Lung microvascular endothelial cell (primary cell): Measurements from ENCODE around the gene PNLIP. TPM values are rescaled to one million over a fixed set of nuclear protein-coding genes. Genes with fewer than 3 reads are reported as not detected.

Source experiments
- DNase-seq, 2 donors: peaks; one replicate each; pipeline versions ENCODE4 v3.0.0 to v3.0.0-alpha.2; 2010; ENCODE audit warnings: low read depth in 2 of 2
- total RNA-seq: library from RNA; depleted of rRNA; stranded (reverse); fragments of >200 nt; gene quantifications from 2 replicates; pipeline ENCODE4 v1.2.1, GENCODE V29; 2014

PNLIP gene
- total RNA-seq, 1 donor from 2014 or later = not detected

GRCh38 chr10:116614796-116615195 lies 69.1 kb downstream of the PNLIP start:
- DNase-seq = no peak

DNA sequence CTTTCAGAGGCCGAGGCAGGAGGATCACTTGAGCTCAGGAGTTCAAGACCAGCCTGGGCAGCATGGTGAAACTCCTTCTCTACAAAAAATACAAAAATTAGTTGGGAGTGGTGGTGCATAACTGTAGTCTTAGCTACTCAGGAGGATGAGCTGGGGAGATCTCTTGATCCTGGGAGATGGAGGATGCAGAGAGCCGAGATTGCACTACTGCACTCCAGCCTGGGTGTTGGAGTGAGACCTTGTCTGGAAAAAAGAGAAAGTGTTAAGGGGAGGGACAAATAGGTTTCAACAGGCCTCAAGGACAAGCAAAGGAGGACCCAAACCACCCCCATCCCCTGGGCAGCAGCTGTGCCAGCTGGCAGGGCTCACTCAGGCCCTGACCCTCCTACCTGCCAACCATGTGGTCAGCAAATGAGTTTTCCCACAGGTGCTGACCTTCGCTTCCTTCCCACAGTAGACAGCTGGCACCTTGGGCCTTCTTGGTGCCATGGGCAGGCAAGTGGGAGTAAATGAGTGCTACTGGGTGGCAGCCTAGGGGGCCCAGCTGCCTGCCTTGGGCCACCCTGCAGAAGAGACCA lies 69.6 kb downstream of the PNLIP start:
- DNase-seq = no peak

Other genes starting within 250 kb of the PNLIP start
- gene CCDC172, start 221.5 kb upstream of the PNLIP start, total RNA-seq = not detected in 2 replicates
- not detected in 2 replicates for gene PNLIPRP3, start 118.1 kb upstream of the PNLIP start, total RNA-seq
- not detected in 2 replicates for gene PNLIPRP1, start 45.0 kb downstream of the PNLIP start, total RNA-seq
- gene PNLIPRP2, start 75.0 kb downstream of the PNLIP start, total RNA-seq = not detected in 2 replicates
- 0.44 and 0.79 TPM in 2 replicates for gene HSPA12A, start 196.6 kb downstream of the PNLIP start, total RNA-seq